Measurements from ENCODE around the gene GPR142.
"Not testable (repeated sequence)": the region's sequence is repeated elsewhere in the genome, so short reads cannot be mapped to it uniquely, and the experiment has no call there.

DNA sequence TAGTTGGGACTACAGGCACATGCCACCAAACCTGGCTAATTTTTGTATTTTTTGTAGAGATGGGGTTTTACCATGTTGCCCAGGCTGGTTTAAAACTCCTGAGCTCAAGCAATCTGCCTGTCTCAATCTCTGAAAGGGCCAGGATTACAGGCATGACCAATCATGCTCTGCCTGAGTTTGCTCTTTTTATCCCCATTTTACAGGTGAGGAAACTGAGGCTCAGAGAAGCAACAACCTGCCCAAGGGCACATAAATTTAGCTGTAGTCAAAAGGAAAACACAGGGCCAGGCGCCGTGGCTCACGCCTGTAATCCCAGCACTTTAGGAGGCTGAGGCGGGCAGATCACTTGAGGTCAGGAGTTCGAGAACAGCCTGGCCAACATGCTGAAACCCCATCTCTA is 38.0 kb downstream of the GPR142 start:
- TF ChIP-seq, protein P1, sequence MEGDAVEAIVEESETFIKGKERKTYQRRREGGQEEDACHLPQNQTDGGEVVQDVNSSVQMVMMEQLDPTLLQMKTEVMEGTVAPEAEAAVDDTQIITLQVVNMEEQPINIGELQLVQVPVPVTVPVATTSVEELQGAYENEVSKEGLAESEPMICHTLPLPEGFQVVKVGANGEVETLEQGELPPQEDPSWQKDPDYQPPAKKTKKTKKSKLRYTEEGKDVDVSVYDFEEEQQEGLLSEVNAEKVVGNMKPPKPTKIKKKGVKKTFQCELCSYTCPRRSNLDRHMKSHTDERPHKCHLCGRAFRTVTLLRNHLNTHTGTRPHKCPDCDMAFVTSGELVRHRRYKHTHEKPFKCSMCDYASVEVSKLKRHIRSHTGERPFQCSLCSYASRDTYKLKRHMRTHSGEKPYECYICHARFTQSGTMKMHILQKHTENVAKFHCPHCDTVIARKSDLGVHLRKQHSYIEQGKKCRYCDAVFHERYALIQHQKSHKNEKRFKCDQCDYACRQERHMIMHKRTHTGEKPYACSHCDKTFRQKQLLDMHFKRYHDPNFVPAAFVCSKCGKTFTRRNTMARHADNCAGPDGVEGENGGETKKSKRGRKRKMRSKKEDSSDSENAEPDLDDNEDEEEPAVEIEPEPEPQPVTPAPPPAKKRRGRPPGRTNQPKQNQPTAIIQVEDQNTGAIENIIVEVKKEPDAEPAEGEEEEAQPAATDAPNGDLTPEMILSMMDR (IDR thresholded peaks at IDR 0.05) = not testable (repeated sequence)
- TF ChIP-seq POLR2A, EP300 (IDR thresholded peaks at IDR 0.05): not testable (repeated sequence)
